HepG2 (cell line): ENCODE results near the gene TRABD. TPM values are rescaled to one million over a fixed set of nuclear protein-coding genes. Genes with fewer than 3 reads are reported as not detected.
A peak's percentile ranks its signal among the peaks of the same experiment; 100 is the strongest.

Experiments used
- AGO1 ChIP-seq: fragments of 200-400 bp; formaldehyde crosslinking; IDR thresholded peaks from 2 replicates; pipeline ENCODE4 v1.6.1; 2017; ENCODE audit warnings: mild to moderate bottlenecking, low read depth, low read length, moderate library complexity; ENCODE audit not compliant: poor library complexity, severe bottlenecking
- ETS1 ChIP-seq: sonication (generic); formaldehyde crosslinking; IDR thresholded peaks from 2 replicates; pipeline ENCODE4 v1.4.0; 2020; ENCODE audit warnings: missing genetic modification reagents
- FOXA1 ChIP-seq, 2 experiments: fragments of 450-650 bp in 1 of 2; sonication (generic) in 1 of 2; formaldehyde crosslinking in 1 of 2; IDR thresholded peaks; 2 replicates each; pipeline versions ENCODE4 v1.4.0 to v1.6.1; 2016 to 2020; ENCODE audit warnings: missing genetic modification reagents in 1 of 2
- IRF2 ChIP-seq: IDR thresholded peaks from 2 replicates; pipeline ENCODE4 v1.6.1; 2018; ENCODE audit warnings: missing genetic modification reagents, missing compliant biosample characterization
- KDM1A ChIP-seq: IDR thresholded peaks from 2 replicates; pipeline ENCODE4 v1.6.1; 2016; ENCODE audit warnings: missing compliant biosample characterization
- KDM5A ChIP-seq: fragments of 200-600 bp; sonication (generic); IDR thresholded peaks from 2 replicates; pipeline ENCODE4 v1.7.0; 2018; ENCODE audit warnings: antibody characterized with exemption, mild to moderate bottlenecking, low read length, borderline replicate concordance
- PATZ1 ChIP-seq: sonication (generic); formaldehyde crosslinking; IDR thresholded peaks from 2 replicates; pipeline ENCODE4 v1.4.0; 2020; ENCODE audit warnings: missing genetic modification reagents
- PBX3 ChIP-seq: sonication (generic); formaldehyde crosslinking; IDR thresholded peaks from 2 replicates; pipeline ENCODE4 v1.8.1; 2023; ENCODE audit warnings: missing genetic modification reagents, inconsistent platforms, borderline replicate concordance
- RFX3 ChIP-seq: IDR thresholded peaks from 2 replicates; pipeline ENCODE4 v1.6.1; 2016; ENCODE audit warnings: missing biosample characterization, missing genetic modification reagents
- SIX4 ChIP-seq: sonication (generic); formaldehyde crosslinking; IDR thresholded peaks from 2 replicates; pipeline ENCODE4 v1.4.0; 2020; ENCODE audit warnings: missing genetic modification reagents
- SP1 ChIP-seq, 2 experiments: fragments of 450-650 bp in 1 of 2; sonication (generic) in 1 of 2; formaldehyde crosslinking in 1 of 2; IDR thresholded peaks; 2 replicates each; pipeline versions ENCODE4 v1.4.0 to v1.6.1; 2016 to 2020; ENCODE audit warnings: missing genetic modification reagents in 1 of 2
- SRSF1 ChIP-seq: fragments of 200-400 bp; formaldehyde crosslinking; optimal IDR thresholded peaks from 2 replicates; pipeline ENCODE3; 2017; ENCODE audit warnings: mild to moderate bottlenecking, low read depth, low read length, moderate library complexity
- TBX2 ChIP-seq: sonication (generic); formaldehyde crosslinking; IDR thresholded peaks from 2 replicates; pipeline ENCODE4 v1.5.0; 2020; ENCODE audit warnings: missing genetic modification reagents, mild to moderate bottlenecking, borderline replicate concordance
- THAP11 ChIP-seq: IDR thresholded peaks from 2 replicates; pipeline ENCODE4 v1.6.1; 2016; ENCODE audit warnings: missing biosample characterization, missing genetic modification reagents
- ZBTB1 ChIP-seq: sonication (generic); formaldehyde crosslinking; IDR thresholded peaks from 2 replicates; pipeline ENCODE4 v1.4.0; 2020; ENCODE audit warnings: missing genetic modification reagents, borderline replicate concordance
- ZBTB3 ChIP-seq: sonication (generic); formaldehyde crosslinking; IDR thresholded peaks from 2 replicates; pipeline ENCODE4 v1.4.0; 2020; ENCODE audit warnings: low read depth, mild to moderate bottlenecking, moderate library complexity, missing genetic modification reagents, borderline replicate concordance
- ZNF136 ChIP-seq: sonication (generic); formaldehyde crosslinking; IDR thresholded peaks from 2 replicates; pipeline ENCODE4 v1.8.1; 2022; ENCODE audit warnings: low read depth, mild to moderate bottlenecking, moderate library complexity, missing genetic modification reagents
- ZNF138 ChIP-seq: sonication (generic); formaldehyde crosslinking; IDR thresholded peaks from 2 replicates; pipeline ENCODE4 v1.5.0; 2020; ENCODE audit warnings: mild to moderate bottlenecking, low read depth, missing genetic modification reagents
- ZNF503 ChIP-seq: sonication (generic); formaldehyde crosslinking; IDR thresholded peaks from 2 replicates; pipeline ENCODE4 v1.4.0; 2020; ENCODE audit warnings: missing genetic modification reagents
- ZSCAN9 ChIP-seq: IDR thresholded peaks from 2 replicates; pipeline ENCODE4 v1.6.1; 2016; ENCODE audit warnings: borderline replicate concordance
- polyA plus RNA-seq, 8 experiments: library from polyadenylated mRNA; depleted of rRNA in 3 of 8; stranded (reverse) in 7 of 8; unstranded in 1 of 8; fragments of >200 nt; fragmentation: Illumina TruSeq in 4 of 8; extraction: Trizol in 4 of 8; gene quantifications; 2 replicates each; pipeline versions ENCODE4 v1.2.1 to v1.2.3, GENCODE V29; 2011 to 2016; ENCODE audit warnings: low read depth in 4 of 8, missing spikeins in 1 of 8, mixed read lengths in 1 of 8; ENCODE audit not compliant: insufficient read depth in 1 of 8
- total RNA-seq, 5 experiments: library from RNA; depleted of rRNA; stranded (reverse); fragments of >200 nt; fragmentation: Illumina TruSeq; extraction: Trizol; gene quantifications; 2 replicates each; pipeline ENCODE4 v1.2.3, GENCODE V29; 2016; ENCODE audit warnings: low read depth in 1 of 5

Gene TRABD
- total and polyA plus RNA-seq, 2 of the 13 experiments (the other 11 are each of a cell fraction or from before 2014, with no cell fraction given): 21.5 to 28.9 TPM

- TF ChIP-seq TBX2 (CRISPR knock-in tag) (no peak), ZSCAN9 (no peak), ZNF136 (CRISPR knock-in tag) (no peak), ETS1 (CRISPR knock-in tag) (no peak), KDM5A (no peak), PATZ1 (CRISPR knock-in tag) (peak; percentile 64; the same call in 1 of the 2 replicates), ZNF138 (CRISPR knock-in tag) (no peak), ZNF503 (CRISPR knock-in tag) (no peak), ZBTB1 (CRISPR knock-in tag) (no peak), SP1 (IDR thresholded peaks at IDR 0.05) (no peak), SP1 (CRISPR knock-in tag; IDR thresholded peaks at IDR 0.05) (0 out of 2 replicates have a peak, but pooled peaks have one; percentile 20), SRSF1 (no peak), SIX4 (CRISPR knock-in tag) (no peak), PBX3 (no peak), THAP11 (CRISPR knock-in tag) (peak; percentile 95), AGO1 (no peak), IRF2 (CRISPR knock-in tag) (0 out of 2 replicates have a peak, but pooled peaks have one; percentile 17), RFX3 (CRISPR knock-in tag) (no peak), KDM1A (CRISPR knock-in tag) (0 out of 2 replicates have a peak, but pooled peaks have one; percentile 49), FOXA1 (IDR thresholded peaks at IDR 0.05) (no peak), FOXA1 (CRISPR knock-in tag; IDR thresholded peaks at IDR 0.05) (peak; percentile 12; the same call in 1 of the 2 replicates), ZBTB3 (CRISPR knock-in tag) (no peak)
Measured at GRCh38 chr22:50185375-50186087, at the start of gene TRABD (continued).
